GM18951 (cell line): ENCODE measurements around the gene ARHGEF12.

ENCODE experiments used
- POLR2A ChIP-seq: IDR thresholded peaks from 4 replicates; pipeline ENCODE4 v1.6.1; 2011; ENCODE audit warnings: mild to moderate bottlenecking; ENCODE audit not compliant: insufficient read length, insufficient read depth; ENCODE audit errors: extremely low read depth
- in situ Hi-C: fragments of 300-500 bp; cut with MboI; formaldehyde crosslinking; loops from one replicate; pipeline ENCODE4 v1.12.0; 2022; ENCODE audit warnings: low sequenced_read_pairs, mixed read lengths, inconsistent platforms; ENCODE audit not compliant: unreplicated experiment

The ARHGEF12 gene

DNA sequence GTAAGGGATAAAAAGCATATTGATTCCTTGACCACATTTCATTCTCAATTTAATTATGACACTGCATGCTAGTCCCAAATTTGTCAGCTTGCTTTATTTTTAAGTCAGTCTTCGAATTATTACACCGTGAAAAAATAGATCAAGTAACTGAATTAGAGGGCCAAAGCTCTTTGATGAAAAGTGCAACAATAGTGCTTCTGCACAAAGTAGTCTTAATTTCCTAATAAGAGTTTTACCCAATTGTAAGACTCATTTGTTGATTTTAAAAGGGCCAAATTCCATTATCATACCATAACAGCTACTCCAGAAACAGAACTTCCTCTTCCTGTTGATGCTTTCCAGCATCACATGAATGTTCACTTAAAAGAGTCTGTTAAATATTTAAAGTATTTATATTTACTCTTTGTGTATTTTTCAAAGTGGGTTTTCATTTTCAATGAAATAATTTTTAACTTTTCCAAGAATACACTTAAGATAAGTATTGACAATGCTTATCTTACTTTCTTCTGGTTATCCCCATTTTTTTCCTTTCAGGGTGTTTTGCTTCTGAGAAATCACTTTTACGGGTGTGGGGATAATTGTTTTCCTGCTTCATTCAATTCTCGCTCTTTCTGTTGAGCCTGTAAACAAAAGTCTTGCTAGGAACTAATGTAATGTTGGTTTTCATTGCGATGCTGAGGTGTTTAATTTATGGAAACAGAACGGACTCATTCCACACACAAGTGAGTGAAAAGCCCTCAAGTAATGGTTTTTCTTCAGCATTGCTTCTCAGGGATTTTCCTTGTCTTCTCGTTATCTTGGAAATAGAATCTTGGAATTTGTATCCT lies 2.1 kb downstream of the ARHGEF12 start:
- TF ChIP-seq POLR2A: no peak
- in situ Hi-C loops: loop anchor here (25.0 kb wide), 1 partner anchor 599 kb away; no protein-coding TSS in a partner anchor

DNA sequence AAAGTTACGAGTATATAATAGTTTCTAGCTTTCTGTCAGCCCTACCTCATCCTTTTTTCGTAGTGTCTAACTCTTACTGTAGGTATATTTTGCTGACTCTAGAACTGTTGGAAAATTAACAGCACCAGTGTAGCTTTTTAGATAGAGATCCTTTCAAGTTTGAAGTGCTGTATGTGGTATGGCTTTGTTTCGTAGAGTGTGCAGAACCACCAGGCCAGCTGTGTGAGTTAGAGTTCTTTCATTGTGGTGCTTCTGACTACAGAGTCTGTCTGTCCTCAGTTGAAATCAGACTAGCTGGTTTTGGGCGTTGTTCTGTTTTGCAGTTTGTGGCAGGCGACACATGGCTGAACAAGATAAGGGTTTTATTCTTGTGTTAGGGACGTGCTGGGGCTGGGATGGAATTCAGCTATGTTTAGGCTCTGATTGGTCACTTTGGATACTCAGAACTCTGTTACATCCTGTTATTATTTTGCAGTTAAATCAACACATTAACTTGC lies 3.2 kb downstream of the ARHGEF12 start:
- in situ Hi-C loops: loop anchor here (25.0 kb wide), 1 partner anchor 598 kb away; no protein-coding TSS in a partner anchor
- no peak for TF ChIP-seq POLR2A

DNA sequence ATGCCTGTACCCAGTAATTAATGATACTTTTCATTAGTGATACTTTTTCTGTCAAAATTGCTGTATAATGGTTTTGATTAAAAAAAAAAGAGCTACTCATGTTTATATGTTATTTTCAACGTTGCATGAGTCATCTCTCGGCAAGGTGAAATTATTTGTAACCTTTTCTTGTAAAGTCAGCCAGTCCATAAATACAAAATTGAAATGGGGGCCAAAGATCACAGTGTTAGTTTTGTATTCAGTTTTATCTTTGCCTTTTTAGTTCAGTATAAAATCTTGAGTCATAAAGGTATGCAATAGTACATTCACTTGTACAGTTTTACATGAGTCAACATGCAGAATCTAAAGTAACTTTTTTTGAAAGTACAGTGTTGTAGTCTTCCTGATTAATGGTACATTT lies 4.3 kb downstream of the ARHGEF12 start:
- in situ Hi-C loops: loop anchor here (25.0 kb wide), 1 partner anchor 597 kb away; no protein-coding TSS in a partner anchor
- no peak for TF ChIP-seq POLR2A

DNA sequence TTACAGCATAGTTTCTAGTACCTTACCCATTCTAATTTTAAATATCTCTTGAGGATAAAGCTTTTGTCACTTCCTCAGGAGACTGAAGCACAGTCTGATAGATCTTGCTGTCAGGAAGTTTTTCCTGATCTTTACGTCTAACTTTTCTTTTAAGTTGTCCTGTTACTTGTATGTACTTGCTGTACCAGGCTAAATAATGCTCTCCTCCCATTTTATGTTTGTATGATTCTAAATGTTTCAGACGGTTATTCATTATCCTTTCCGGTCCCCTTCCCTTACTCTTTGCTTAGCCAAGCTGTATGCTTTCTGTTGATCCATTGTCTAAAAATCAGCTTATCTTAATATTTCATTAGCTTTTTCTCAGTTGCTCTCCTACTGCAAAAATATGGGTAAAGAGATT lies 6.0 kb downstream of the ARHGEF12 start:
- TF ChIP-seq POLR2A: no peak
- in situ Hi-C loops: loop anchor here (25.0 kb wide), 1 partner anchor 595 kb away; no protein-coding TSS in a partner anchor

DNA sequence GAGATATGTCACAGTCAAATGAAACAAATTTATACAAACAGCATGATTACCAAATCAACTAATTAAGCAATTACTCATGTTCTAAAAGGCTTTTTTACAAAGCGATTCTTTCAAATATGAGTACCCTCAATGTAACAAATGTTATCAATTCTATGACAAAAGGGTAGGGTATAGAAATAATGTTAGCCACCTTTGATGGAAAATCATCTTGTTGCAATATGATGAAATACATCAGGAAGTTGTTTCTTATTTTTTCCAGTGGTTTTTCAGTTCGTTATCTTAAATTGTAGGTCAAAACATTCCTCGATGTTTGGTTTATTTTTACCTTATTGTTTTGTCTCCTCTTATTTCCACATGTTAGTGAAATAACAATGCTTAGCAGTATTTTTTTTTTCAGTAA lies 6.5 kb downstream of the ARHGEF12 start:
- in situ Hi-C loops: loop anchor here (25.0 kb wide), 1 partner anchor 595 kb away; no protein-coding TSS in a partner anchor
- no peak for TF ChIP-seq POLR2A

DNA sequence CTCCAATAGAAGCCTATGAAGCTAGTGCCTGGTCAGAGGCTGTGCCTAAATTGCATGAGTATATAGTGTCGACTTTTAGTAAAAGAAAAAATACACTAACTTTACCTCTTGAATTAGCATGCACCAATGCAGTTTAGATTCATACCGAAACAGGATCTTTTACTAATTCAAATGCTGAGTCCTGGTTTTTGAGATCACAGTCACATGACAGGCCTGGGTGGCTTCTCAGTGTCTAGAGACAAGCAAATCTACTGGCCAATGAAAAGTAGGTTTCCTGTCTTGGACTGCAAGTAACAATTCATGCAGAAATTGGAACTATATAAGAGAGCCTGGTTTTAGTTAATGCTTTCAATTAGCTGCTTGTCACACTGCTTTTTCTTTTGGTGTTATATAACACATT lies 7.2 kb downstream of the ARHGEF12 start:
- no peak for TF ChIP-seq POLR2A
- in situ Hi-C loops: loop anchor here (25.0 kb wide), 1 partner anchor 594 kb away; no protein-coding TSS in a partner anchor

DNA sequence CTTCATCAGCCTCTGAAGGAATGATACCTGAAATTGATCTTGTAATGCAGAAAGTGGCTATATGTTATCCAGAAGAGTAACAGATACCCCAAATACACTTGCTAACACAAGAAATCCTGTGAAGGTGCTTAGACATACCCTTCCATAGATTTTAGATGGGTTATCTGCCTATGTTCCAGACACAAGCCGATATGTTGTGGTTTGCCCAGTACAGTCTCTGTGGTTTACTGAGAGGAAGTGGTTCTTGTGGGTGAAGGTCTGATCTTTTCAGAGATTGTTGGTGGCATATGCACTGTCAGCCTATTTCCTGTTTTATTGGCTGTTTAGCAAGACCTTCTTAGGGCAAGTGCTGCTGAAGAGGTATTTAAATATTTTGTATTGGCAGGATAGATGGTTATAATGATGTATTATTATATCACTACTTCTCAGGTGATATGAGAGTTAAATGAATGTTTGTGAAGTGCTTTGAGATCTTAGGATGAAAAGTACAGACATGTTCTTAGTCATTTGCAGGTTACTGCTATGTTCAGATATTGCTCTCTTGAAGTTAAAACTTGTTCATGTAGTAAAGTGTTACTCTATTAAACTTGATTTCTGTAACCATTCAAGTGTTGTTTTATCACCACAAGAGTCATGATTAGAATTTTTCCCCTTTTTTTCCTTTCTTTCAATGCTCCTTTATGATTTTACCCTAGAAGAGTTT lies 8.2 kb downstream of the ARHGEF12 start:
- in situ Hi-C loops: loop anchor here (25.0 kb wide), 1 partner anchor 593 kb away; no protein-coding TSS in a partner anchor
- TF ChIP-seq POLR2A: no peak

DNA sequence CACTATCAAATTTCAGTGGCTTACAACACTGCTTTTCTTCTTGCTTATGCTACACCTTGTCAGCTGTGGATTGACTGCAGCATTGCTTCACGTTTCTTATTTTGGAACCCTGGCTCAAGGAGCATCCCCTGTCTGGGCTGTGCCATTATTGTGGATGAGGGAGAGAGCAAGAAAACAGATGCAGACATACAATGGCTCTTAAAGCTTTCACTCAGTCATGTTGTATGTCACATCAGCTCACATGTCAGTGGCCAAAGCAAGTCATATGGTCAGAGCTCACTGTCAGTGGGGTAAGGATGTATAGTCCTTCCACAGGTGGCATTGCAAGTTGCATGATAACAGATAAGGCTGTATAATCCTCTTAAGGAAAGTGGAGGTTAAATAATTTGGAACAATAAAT lies 10.0 kb downstream of the ARHGEF12 start:
- in situ Hi-C loops: loop anchor here (25.0 kb wide), 1 partner anchor 591 kb away; no protein-coding TSS in a partner anchor
- TF ChIP-seq POLR2A: no peak

DNA sequence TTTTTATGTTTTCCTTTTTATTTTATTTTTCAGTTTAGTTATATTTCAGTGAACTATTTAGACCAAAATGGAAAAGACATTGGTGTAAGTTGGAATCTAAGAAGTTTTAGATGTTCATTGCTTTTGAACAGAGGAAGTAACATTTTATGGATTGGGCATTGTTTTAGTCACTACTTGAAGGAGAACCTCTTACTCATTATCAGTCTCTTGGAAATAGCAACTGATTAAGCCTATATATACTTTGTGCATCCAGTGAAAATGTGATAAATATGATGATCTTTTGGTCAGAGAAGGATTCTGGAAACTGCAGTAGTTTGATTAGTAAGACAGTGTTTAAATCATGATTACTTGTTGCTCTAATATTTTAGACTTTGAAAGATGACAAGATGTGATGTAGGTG lies 14.4 kb downstream of the ARHGEF12 start:
- TF ChIP-seq POLR2A: no peak
- in situ Hi-C loops: no loop called here

DNA sequence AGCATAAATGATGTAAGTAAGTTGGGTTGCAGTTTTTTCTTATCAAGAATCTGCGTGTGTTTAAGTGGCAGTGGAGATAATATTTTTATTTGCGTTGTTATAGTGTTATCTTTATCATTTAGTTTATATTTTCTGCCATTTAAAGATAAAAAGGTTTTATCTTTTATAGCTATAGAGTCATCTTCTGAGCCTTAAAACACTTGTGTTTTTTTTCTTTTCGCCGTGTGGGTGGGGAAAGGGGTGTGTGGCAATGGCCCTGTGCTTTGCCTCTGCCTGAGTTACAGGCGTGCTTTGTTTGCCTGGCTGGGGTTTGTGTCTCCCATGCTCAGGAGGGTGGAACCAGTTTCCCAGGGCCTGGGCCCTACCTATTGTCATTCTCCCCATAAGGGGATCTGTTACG lies 16.2 kb downstream of the ARHGEF12 start:
- no peak for TF ChIP-seq POLR2A
- in situ Hi-C loops: no loop called here

DNA sequence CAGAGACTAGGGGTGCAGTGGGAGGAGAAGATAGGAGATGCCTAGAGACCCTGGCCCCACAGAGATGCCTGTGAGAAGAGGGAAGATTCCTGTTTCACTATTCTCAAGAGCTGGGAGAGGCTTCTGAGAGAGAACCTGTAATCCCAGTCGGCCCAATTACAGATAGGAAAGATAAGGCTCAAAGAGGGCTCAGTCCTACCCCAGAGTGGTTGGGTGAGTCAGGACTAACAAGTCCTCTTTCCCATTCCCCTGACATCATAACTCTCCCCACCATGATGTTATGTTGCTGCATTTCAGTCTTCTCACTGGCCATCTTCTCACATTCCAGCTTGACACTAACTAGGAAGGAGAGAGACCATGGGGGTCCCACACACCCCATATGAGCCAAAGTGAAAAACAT lies 17.9 kb downstream of the ARHGEF12 start:
- TF ChIP-seq POLR2A: no peak
- in situ Hi-C loops: no loop called here

DNA sequence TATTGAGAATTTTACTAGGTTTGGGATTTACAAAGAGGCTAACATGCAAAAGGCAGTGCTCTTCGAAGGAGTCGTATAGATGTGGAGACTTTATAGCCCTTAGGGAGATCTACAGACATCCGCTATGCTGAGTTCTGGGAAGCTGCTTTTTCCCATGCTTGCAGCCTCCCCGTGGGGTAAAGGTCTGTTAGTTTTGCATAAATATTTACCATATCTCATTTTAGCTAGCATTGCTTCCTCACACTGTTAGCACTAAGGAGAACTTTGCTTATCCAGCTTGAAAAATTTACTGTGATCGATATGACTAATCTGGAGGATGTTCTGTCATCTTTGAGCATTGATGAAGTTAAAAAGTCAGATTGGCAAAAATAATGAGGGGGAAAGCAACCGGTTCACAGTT lies 18.6 kb downstream of the ARHGEF12 start:
- in situ Hi-C loops: no loop called here
- no peak for TF ChIP-seq POLR2A

DNA sequence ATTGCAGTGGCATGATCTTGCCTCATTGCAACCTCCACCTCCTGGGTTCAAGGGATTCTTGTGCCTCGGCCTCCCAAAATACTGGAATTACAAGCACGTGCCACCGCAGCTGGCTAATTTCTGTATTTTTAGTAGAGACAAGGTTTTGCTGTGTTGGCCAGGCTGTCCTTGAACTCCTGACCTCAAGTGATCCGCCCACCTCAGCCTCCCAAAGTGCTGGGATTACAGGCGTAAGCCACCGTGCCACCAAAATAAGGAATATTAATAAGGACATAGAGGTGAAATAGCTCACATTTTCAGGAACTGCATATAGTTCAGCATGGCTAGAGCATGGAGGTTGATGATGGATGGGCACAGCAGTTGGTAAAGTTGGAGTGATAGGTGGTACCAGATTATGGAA lies 21.4 kb downstream of the ARHGEF12 start:
- in situ Hi-C loops: no loop called here
- no peak for TF ChIP-seq POLR2A
